GM23248 (cell line): ENCODE results near the gene PKIG. TPM values are rescaled to one million over a fixed set of nuclear protein-coding genes. Genes with fewer than 3 reads are reported as not detected.

Source experiments
- DNase-seq: peaks from one replicate; pipeline ENCODE4 v3.0.0-alpha.2; 2015
- H2AFZ ChIP-seq: fragments of 200-600 bp; sonication (generic); 2 replicates; pipeline ENCODE4 v1.6.1; 2016; ENCODE audit warnings: antibody characterized with exemption
- H3F3A ChIP-seq: fragments of 200-600 bp; sonication (generic); 2 replicates; pipeline ENCODE4 v1.6.1; 2016; ENCODE audit warnings: mild to moderate bottlenecking, antibody characterized with exemption, mixed run types; ENCODE audit not compliant: insufficient read depth
- H3K27ac ChIP-seq: fragments of 200-600 bp; sonication (generic); 2 replicates; pipeline ENCODE4 v1.5.1; 2016; ENCODE audit warnings: mild to moderate bottlenecking
- H3K27me3 ChIP-seq: fragments of 200-600 bp; sonication (generic); replicated peaks from 2 replicates; pipeline ENCODE4 v1.6.1; 2016; ENCODE audit warnings: mild to moderate bottlenecking; ENCODE audit not compliant: insufficient read depth
- H3K36me3 ChIP-seq: fragments of 200-600 bp; sonication (generic); 2 replicates; pipeline ENCODE4 v1.6.1; 2016; ENCODE audit warnings: low read depth, mild to moderate bottlenecking
- H3K4me1 ChIP-seq: fragments of 200-600 bp; sonication (generic); 2 replicates; pipeline ENCODE4 v1.6.1; 2016; ENCODE audit warnings: mild to moderate bottlenecking; ENCODE audit not compliant: insufficient read depth
- H3K4me2 ChIP-seq: fragments of 200-600 bp; sonication (generic); one replicate; pipeline ENCODE4 v1.6.1; 2016; ENCODE audit warnings: mild to moderate bottlenecking; ENCODE audit not compliant: unreplicated experiment
- H3K4me3 ChIP-seq: fragments of 200-600 bp; sonication (generic); 2 replicates; pipeline ENCODE4 v1.5.1; 2016; ENCODE audit warnings: mild to moderate bottlenecking
- H3K79me2 ChIP-seq: fragments of 200-600 bp; sonication (generic); 2 replicates; pipeline ENCODE4 v1.6.1; 2016; ENCODE audit warnings: mild to moderate bottlenecking; ENCODE audit not compliant: insufficient read depth
- H3K9ac ChIP-seq: fragments of 200-600 bp; sonication (generic); 2 replicates; pipeline ENCODE4 v1.6.1; 2016; ENCODE audit warnings: mild to moderate bottlenecking
- H3K9me2 ChIP-seq: fragments of 200-600 bp; sonication (generic); 2 replicates; pipeline ENCODE4 v1.6.1; 2016; ENCODE audit warnings: mixed run types, mild to moderate bottlenecking, moderate library complexity; ENCODE audit not compliant: insufficient read depth
- H3K9me3 ChIP-seq: fragments of 200-600 bp; sonication (generic); one replicate; pipeline ENCODE4 v1.6.1; 2017; ENCODE audit warnings: low read depth
- H4K20me1 ChIP-seq: fragments of 200-600 bp; sonication (generic); 2 replicates; pipeline ENCODE4 v1.6.0; 2016; ENCODE audit not compliant: insufficient read depth
- EZH2 ChIP-seq: fragments of 200-600 bp; sonication (generic); IDR thresholded peaks from 2 replicates; pipeline ENCODE4 v1.6.1; 2018; ENCODE audit warnings: antibody characterized with exemption, mild to moderate bottlenecking; ENCODE audit not compliant: insufficient read depth, poor library complexity, severe bottlenecking
- EZH2phosphoT487 ChIP-seq: fragments of 200-600 bp; sonication (generic); IDR thresholded peaks from 2 replicates; pipeline ENCODE4 v1.6.1; 2018; ENCODE audit warnings: antibody characterized with exemption, moderate library complexity, mild to moderate bottlenecking, low read depth; ENCODE audit not compliant: insufficient read depth
- WGBS, 2 experiments: methylation state at CpG; one replicate each; pipeline ENCODE4 v1.1.6; 2015 to 2017; ENCODE audit warnings: low lambda C conversion rate in 2 of 2, low coverage in 1 of 2; ENCODE audit errors: missing lambda C conversion rate in 2 of 2; 5-methylcytosine and 5-hydroxymethylcytosine counted together
- in situ Hi-C: fragments of 300-500 bp; cut with MboI; formaldehyde crosslinking; loops from 2 replicates; pipeline ENCODE4 v1.15.0; 2020
- polyA plus RNA-seq: library from polyadenylated mRNA; unstranded; fragments of >200 nt; fragmentation: Nextera tagmentation; extraction: Ambion mirVana; gene quantifications from 2 replicates; pipeline ENCODE4 v1.2.1, GENCODE V29; 2016
- total RNA-seq: library from RNA; depleted of rRNA; stranded (reverse); fragments of >200 nt; shearing (Covaris generic); gene quantifications from 2 replicates; pipeline ENCODE4 v1.2.3, GENCODE V29; 2014

PKIG gene
- total and polyA plus RNA-seq, 2 experiments from 2014 or later = 46.0 to 83.7 TPM

GRCh38 chr20:44537993-44538392, 44.4 kb upstream of the PKIG start:
- Histone ChIP-seq H3K27me3 (no peaks in the 10 kb centered on the region), H3K9me2 (no peaks in the 10 kb centered on the region), H3K36me3 (0 out of 2 replicates have a peak, but pooled peaks cover 4% of the 10 kb centered on the region), H4K20me1 (no peaks in the 10 kb centered on the region), H3K4me1 (peaks cover 14% of the 10 kb centered on the region), H3K9me3 (no peaks in the 10 kb centered on the region), H3K79me2 (peaks cover 46% of the 10 kb centered on the region), H3K4me3 (no peak overlapping the region), H3K27ac (no peak overlapping the region), H3K9ac (no peak overlapping the region), H3K4me2 (no peak overlapping the region), H3F3A (peaks cover 12% of the 10 kb centered on the region; the same call in 1 of the 2 replicates), H2AFZ (no peak overlapping the region)
- no peak for DNase-seq
- whole genome bisulfite sequencing, 2 experiments = 89 to 91% methylated on average over 1 of the region's 1 CpG
- in situ Hi-C loops = no loop called here
- TF ChIP-seq EZH2phosphoT487 (no peak), EZH2 (no peak)

GRCh38 chr20:44540834-44541233, 41.5 kb upstream of the PKIG start:
- H3K4me1 ChIP-seq = peaks cover 9% of the 10 kb centered on the region
- H3K4me2 ChIP-seq = peak overlapping the region; percentile 8
- H3K4me3 ChIP-seq = no peak overlapping the region
- no peaks in the 10 kb centered on the region for H4K20me1 ChIP-seq
- H3K9me2 ChIP-seq = no peaks in the 10 kb centered on the region
- TF ChIP-seq EZH2phosphoT487 = no peak
- TF ChIP-seq EZH2 = no peak
- H3K36me3 ChIP-seq = 0 out of 2 replicates have a peak, but pooled peaks cover 4% of the 10 kb centered on the region
- peaks cover 38% of the 10 kb centered on the region for H3K79me2 ChIP-seq
- H2AFZ ChIP-seq = no peak overlapping the region; the same call in 1 of the 2 replicates
- H3K27me3 ChIP-seq = no peaks in the 10 kb centered on the region
- in situ Hi-C loops = no loop called here
- DNase-seq = peak; percentile 90
- 43 to 47% methylated on average over 6 of the region's 6 CpGs for WGBS, 2 experiments
- H3K9ac ChIP-seq = no peak overlapping the region
- H3K27ac ChIP-seq = peak overlapping the region; percentile 41
- H3F3A ChIP-seq = 0 out of 2 replicates have a peak, but pooled peaks cover 5% of the 10 kb centered on the region
- no peaks in the 10 kb centered on the region for H3K9me3 ChIP-seq

GRCh38 chr20:44541992-44542391, 40.4 kb upstream of the PKIG start:
- no peak for TF ChIP-seq EZH2phosphoT487
- no peak for TF ChIP-seq EZH2
- no peaks in the 10 kb centered on the region for H3K27me3 ChIP-seq

GRCh38 chr20:44542890-44543289, 39.5 kb upstream of the PKIG start:
- Histone ChIP-seq H3K4me2 (no peak overlapping the region), H3K9me3 (no peaks in the 10 kb centered on the region), H3F3A (0 out of 2 replicates have a peak, but pooled peaks cover 5% of the 10 kb centered on the region), H3K27ac (no peak overlapping the region), H3K4me3 (no peak overlapping the region), H3K4me1 (peaks cover 10% of the 10 kb centered on the region), H3K79me2 (peaks cover 39% of the 10 kb centered on the region), H3K27me3 (no peaks in the 10 kb centered on the region), H2AFZ (no peak overlapping the region), H3K9me2 (no peaks in the 10 kb centered on the region), H4K20me1 (no peaks in the 10 kb centered on the region), H3K9ac (no peak overlapping the region), H3K36me3 (0 out of 2 replicates have a peak, but pooled peaks cover 4% of the 10 kb centered on the region)
- DNase-seq = no peak
- 95 to 100% methylated on average over 1 of the region's 1 CpG for WGBS, 2 experiments
- no peak for TF ChIP-seq EZH2
- TF ChIP-seq EZH2phosphoT487 = no peak
- in situ Hi-C loops = no loop called here

More at GRCh38 chr20:44541992-44542391, 40.4 kb upstream of the PKIG start:
- in situ Hi-C loops = no loop called here
- WGBS, 2 experiments = 68 to 74% methylated on average over 4 of the region's 4 CpGs
- DNase-seq = no peak
- no peak overlapping the region for H3K4me2 ChIP-seq
- H3F3A ChIP-seq = 0 out of 2 replicates have a peak, but pooled peaks cover 5% of the 10 kb centered on the region
- H4K20me1 ChIP-seq = no peaks in the 10 kb centered on the region
- peaks cover 36% of the 10 kb centered on the region for H3K79me2 ChIP-seq
- H3K4me1 ChIP-seq = peaks cover 9% of the 10 kb centered on the region
- no peaks in the 10 kb centered on the region for H3K9me3 ChIP-seq
- no peak overlapping the region for H3K9ac ChIP-seq
- 0 out of 2 replicates have a peak, but pooled peaks cover 4% of the 10 kb centered on the region for H3K36me3 ChIP-seq
- no peak overlapping the region for H3K27ac ChIP-seq
- no peaks in the 10 kb centered on the region for H3K9me2 ChIP-seq
- no peak overlapping the region for H3K4me3 ChIP-seq
- no peak overlapping the region for H2AFZ ChIP-seq
